Epithelial cell of proximal tubule (primary cell): ENCODE data around the gene RNF26. TPM values are rescaled to one million over a fixed set of nuclear protein-coding genes. Genes with fewer than 3 reads are reported as not detected.
A peak's percentile ranks its signal among the peaks of the same experiment; 100 is the strongest.

ENCODE experiments used
- DNase-seq: peaks from one replicate; pipeline ENCODE4 v3.0.0-alpha.2; 2011; ENCODE audit warnings: low read depth
- H3K4me3 ChIP-seq: 2 replicates; pipeline ENCODE4 v1.5.1; 2011; ENCODE audit warnings: low read depth, mild to moderate bottlenecking, low read length
- CTCF ChIP-seq: conservative IDR thresholded peaks from 2 replicates; pipeline ENCODE4 v1.5.1; 2012; ENCODE audit warnings: low read depth, mild to moderate bottlenecking, low read length
- total RNA-seq: library from RNA; depleted of rRNA; stranded (reverse); fragments of >200 nt; gene quantifications from 2 replicates; pipeline ENCODE4 v1.2.3, GENCODE V29; 2015

Gene RNF26
- total RNA-seq, 1 donor from 2014 or later, result 18.6 TPM

- DNase-seq, result no peak
- H3K4me3 ChIP-seq, result peak overlapping the region; percentile 57
- peak; percentile 82 for TF ChIP-seq CTCF
These were observed 5.4 kb downstream of the RNF26 start for GRCh38 chr11:119339589-119340334.

GRCh38 chr11:119340335-119341221, 6.3 kb downstream of the RNF26 start, which contains the start of gene C1QTNF5:
Gene C1QTNF5 (minus strand): TSS chr11:119340883. CDS start chr11:119340397, 486 bp downstream.
- peak within 1 kb of the TSS; percentile 57 for H3K4me3 ChIP-seq
- DNase-seq, result no peak
- TF ChIP-seq CTCF, result no peak

DNA sequence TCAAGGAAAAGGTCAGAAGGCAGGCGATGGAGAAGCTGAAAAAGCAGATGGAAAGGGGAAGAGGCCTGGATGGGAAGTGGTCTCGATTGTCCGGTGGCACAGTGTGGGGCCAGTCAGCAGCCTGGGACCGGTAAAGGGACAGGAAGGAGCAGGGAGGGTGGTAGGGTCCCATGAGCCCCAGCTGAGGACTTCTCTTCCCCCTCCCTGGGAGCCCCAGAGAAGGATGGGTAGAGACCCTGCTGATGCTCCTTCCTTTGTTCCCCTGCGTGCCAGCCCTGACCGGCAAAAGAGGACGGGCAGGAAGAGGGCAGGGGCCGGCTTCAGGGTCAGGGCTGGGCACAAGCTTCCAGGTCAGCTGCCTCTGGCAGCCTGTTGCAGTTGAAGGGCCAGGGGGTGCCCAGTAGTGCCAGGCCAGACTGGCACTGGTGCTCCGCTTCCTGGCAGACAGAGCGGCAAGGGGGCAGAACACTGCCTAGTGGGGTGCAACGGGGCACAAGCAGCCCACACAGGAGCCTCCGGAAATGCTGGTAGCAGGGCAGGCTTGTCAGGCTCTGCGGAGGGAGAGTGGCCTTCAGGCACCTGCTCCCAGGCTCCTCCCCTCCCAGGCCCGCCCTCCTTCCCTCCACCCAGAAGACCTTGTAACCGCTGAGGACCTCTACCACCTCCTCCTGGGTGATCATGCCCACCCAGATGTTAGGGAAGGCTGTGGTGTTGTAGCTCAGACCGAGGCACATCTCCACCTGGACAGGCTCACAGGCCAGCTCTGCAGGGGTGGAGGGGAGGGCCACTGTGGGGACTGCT, 7.1 kb downstream of the RNF26 start:
- no peak for DNase-seq
- no peak overlapping the region for H3K4me3 ChIP-seq

DNA sequence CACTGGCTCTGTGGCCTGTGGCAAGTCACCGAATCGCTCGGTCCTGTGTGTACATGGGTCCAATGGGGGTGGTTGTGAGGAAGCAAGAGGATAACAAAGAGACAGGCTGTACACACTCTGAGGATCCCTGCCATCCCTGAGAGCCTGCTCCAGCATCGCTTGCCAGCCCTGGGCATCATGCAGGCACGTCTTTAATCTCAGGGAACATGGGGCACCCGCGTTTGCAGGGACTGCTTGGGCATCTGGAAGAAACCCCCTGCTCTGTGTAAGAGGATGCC, 7.6 kb downstream of the RNF26 start:
- DNase-seq, result no peak
- H3K4me3 ChIP-seq, result no peak overlapping the region

More for the DNA sequence above, 7.1 kb downstream of the RNF26 start:
- TF ChIP-seq CTCF, result no peak

GRCh38 chr11:119342362-119343130, 8.2 kb downstream of the RNF26 start:
- no peak for DNase-seq
- no peak overlapping the region for H3K4me3 ChIP-seq
- TF ChIP-seq CTCF, result no peak

More for the DNA sequence above, 7.6 kb downstream of the RNF26 start:
- no peak for TF ChIP-seq CTCF

- no peak for TF ChIP-seq CTCF
- DNase-seq, result no peak
These were observed 9.4 kb downstream of the RNF26 start for GRCh38 chr11:119343726-119344125.

More at GRCh38 chr11:119343726-119344125, 9.4 kb downstream of the RNF26 start:
- no peak overlapping the region for H3K4me3 ChIP-seq
